Panc1 (cell line): ENCODE data around the gene INPPL1. TPM values are rescaled to one million over a fixed set of nuclear protein-coding genes. Genes with fewer than 3 reads are reported as not detected.
A peak's percentile ranks its signal among the peaks of the same experiment; 100 is the strongest.

Source experiments
- ATAC-seq: fragments of 200-7000 bp; cut with Tn5 transposase; 2 replicates; pipeline ENCODE4 v1.9.1; 2020; ENCODE audit warnings: mild to moderate bottlenecking, moderate library complexity
- BruUV-seq: library from RNA; stranded (reverse); fragments of 400-500 nt; replicated peaks from 2 replicates; lab custom pipeline; 2021; lab: Mats Ljungman, UMichigan
- CTCF ChIA-PET: fragments of 300-600 bp; sonication (Branson Sonifier 250); formaldehyde crosslinking; loops from one replicate; lab custom pipeline; 2022; ENCODE audit warnings: antibody characterized with exemption; lab: Charles Lee
- POLR2A ChIA-PET: fragments of 300-600 bp; sonication (Branson Sonifier 250); formaldehyde crosslinking; loops from one replicate; lab custom pipeline; 2022; ENCODE audit warnings: antibody characterized with exemption; lab: Charles Lee
- DNase-seq: peaks from one replicate; pipeline ENCODE4 v3.0.0-alpha.2; 2010; ENCODE audit warnings: low read depth, low spot score
- H3K27ac ChIP-seq: 2 replicates; pipeline ENCODE4 v1.5.1; 2011; ENCODE audit warnings: mild to moderate bottlenecking, low read length, inconsistent platforms
- H3K27me3 ChIP-seq: fragments of 200-500 bp; sonication (Bioruptor generic); 2 replicates; pipeline ENCODE4 v1.6.0; 2014; ENCODE audit warnings: low read length, inconsistent platforms; ENCODE audit not compliant: control insufficient read depth, insufficient read depth
- H3K36me3 ChIP-seq: fragments of 200-500 bp; sonication (Bioruptor generic); 2 replicates; pipeline ENCODE4 v1.5.1; 2014; ENCODE audit warnings: inconsistent platforms, mild to moderate bottlenecking, low read length, moderate library complexity; ENCODE audit not compliant: control insufficient read depth, insufficient read depth
- H3K4me1 ChIP-seq: 2 replicates; pipeline ENCODE4 v1.5.1; 2011; ENCODE audit warnings: inconsistent platforms, mild to moderate bottlenecking, low read length, moderate library complexity; ENCODE audit not compliant: control insufficient read depth, insufficient read depth
- H3K4me3 ChIP-seq, 2 experiments: 2 replicates each; pipeline ENCODE4 v1.5.1; 2011 to 2012; ENCODE audit warnings: low read depth in 2 of 2, low read length in 2 of 2, mild to moderate bottlenecking in 2 of 2, inconsistent platforms in 1 of 2, moderate library complexity in 1 of 2
- H3K9me3 ChIP-seq: fragments of 200-500 bp; sonication (Bioruptor generic); 2 replicates; pipeline ENCODE4 v1.5.1; 2014; ENCODE audit warnings: low read depth, mild to moderate bottlenecking, inconsistent platforms, low read length, moderate library complexity; ENCODE audit not compliant: control insufficient read depth, insufficient read depth
- POLR2AphosphoS5 ChIP-seq: IDR thresholded peaks from 2 replicates; pipeline ENCODE4 v1.6.1; 2012; ENCODE audit warnings: mild to moderate bottlenecking, low read depth, low read length, moderate library complexity
- SIN3A ChIP-seq: IDR thresholded peaks from 2 replicates; pipeline ENCODE4 v1.6.1; 2012; ENCODE audit warnings: low read depth, mild to moderate bottlenecking, low read length, moderate library complexity, borderline replicate concordance; ENCODE audit not compliant: insufficient read depth
- TCF7L2 ChIP-seq: IDR thresholded peaks from 2 replicates; pipeline ENCODE4 v1.6.1; 2011; ENCODE audit warnings: mild to moderate bottlenecking, low read depth, low read length, inconsistent platforms
- in situ Hi-C: cut with HindIII; loops from 2 replicates; pipeline ENCODE4 v1.10.0; 2016; ENCODE audit warnings: low sequenced_read_pairs, low pct_unique_long_range_greater_than_20kb
- intact Hi-C: fragments of 100-400 bp; cut with micrococcal nuclease; formaldehyde crosslinking; loops from one replicate; pipeline ENCODE4 v1.10.0; 2022; ENCODE audit not compliant: unreplicated experiment
- total RNA-seq: library from RNA; stranded (reverse); gene quantifications from one replicate; pipeline ENCODE4 v1.2.1, GENCODE V29; 2021; ENCODE audit not compliant: unreplicated experiment
- TF ChIP-seq, protein P1 (sequence below), 2 experiments: IDR thresholded peaks; 2 replicates each; pipeline ENCODE4 v1.6.1; 2011 to 2012; ENCODE audit warnings: low read depth in 2 of 2, control low read depth in 1 of 2, low read length in 1 of 2, mild to moderate bottlenecking in 1 of 2, moderate library complexity in 1 of 2; ENCODE audit not compliant: insufficient read depth in 1 of 2
- TF ChIP-seq, protein P2 (sequence below): fragments of 450-650 bp; IDR thresholded peaks from 2 replicates; pipeline ENCODE4 v1.5.1; 2017; ENCODE audit warnings: mild to moderate bottlenecking

INPPL1 gene
- total RNA-seq, 1 experiment from 2014 or later: 298 TPM

DNA sequence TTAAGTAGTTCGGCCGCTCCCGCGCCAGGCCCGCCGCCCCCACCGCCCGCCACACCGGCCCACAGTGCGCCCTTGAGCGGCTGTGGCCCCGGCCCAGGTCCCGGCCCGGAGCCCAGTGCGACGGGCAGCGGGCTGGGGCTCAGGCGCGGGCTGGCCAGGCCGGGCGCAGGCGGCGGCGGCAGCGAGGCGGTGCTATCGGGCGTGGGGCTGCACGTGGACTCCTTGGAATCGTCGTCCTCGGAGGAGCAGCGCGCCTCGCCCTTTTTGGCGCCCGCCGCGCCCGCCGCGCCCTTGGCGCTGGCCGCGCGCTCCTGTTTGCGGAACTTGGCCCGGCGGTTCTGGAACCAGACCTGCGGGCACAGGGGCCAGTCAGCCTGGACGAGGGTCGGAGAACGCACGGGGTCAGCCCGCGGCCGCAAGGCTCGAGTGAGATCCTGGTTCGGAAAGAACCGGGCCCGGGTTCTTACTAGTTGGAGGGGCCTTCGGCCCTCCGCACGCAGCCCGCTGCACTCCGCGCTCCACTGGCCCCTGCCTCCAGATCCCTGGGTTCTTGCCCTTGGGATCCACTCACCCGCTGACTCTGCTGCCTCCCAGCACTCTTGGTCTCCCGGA, 15.4 kb downstream of the INPPL1 start:
- ChIA-PET CTCF (interaction anchor here (1.2 kb wide), 1 partner anchor 191 kb away, joined by 4 read pairs; no protein-coding TSS in a partner anchor), POLR2A (no interaction called here)
- in situ Hi-C loops (no loop called here), intact Hi-C loops (no loop called here)
- peak overlapping the region; percentile 28 to 46 for H3K4me3 ChIP-seq
- ATAC-seq (peak; percentile 63), DNase-seq (no peak)
- peak overlapping the region; percentile 60; the same call in 1 of the 2 replicates for H3K27ac ChIP-seq
- H3K27me3 ChIP-seq: no peaks in the 10 kb centered on the region
- peaks cover 5% of the 10 kb centered on the region for H3K36me3 ChIP-seq
- H3K9me3 ChIP-seq: no peaks in the 10 kb centered on the region
- H3K4me1 ChIP-seq: peaks cover 15% of the 10 kb centered on the region
- BruUV-seq: no TSS peak
- TF ChIP-seq SIN3A: peak; percentile 72; the same call in 1 of the 2 replicates
- TF ChIP-seq, protein P1, sequence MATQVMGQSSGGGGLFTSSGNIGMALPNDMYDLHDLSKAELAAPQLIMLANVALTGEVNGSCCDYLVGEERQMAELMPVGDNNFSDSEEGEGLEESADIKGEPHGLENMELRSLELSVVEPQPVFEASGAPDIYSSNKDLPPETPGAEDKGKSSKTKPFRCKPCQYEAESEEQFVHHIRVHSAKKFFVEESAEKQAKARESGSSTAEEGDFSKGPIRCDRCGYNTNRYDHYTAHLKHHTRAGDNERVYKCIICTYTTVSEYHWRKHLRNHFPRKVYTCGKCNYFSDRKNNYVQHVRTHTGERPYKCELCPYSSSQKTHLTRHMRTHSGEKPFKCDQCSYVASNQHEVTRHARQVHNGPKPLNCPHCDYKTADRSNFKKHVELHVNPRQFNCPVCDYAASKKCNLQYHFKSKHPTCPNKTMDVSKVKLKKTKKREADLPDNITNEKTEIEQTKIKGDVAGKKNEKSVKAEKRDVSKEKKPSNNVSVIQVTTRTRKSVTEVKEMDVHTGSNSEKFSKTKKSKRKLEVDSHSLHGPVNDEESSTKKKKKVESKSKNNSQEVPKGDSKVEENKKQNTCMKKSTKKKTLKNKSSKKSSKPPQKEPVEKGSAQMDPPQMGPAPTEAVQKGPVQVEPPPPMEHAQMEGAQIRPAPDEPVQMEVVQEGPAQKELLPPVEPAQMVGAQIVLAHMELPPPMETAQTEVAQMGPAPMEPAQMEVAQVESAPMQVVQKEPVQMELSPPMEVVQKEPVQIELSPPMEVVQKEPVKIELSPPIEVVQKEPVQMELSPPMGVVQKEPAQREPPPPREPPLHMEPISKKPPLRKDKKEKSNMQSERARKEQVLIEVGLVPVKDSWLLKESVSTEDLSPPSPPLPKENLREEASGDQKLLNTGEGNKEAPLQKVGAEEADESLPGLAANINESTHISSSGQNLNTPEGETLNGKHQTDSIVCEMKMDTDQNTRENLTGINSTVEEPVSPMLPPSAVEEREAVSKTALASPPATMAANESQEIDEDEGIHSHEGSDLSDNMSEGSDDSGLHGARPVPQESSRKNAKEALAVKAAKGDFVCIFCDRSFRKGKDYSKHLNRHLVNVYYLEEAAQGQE (IDR thresholded peaks at IDR 0.05; ENCODE audit: insufficient read depth in 1 of 2, low read depth in 2 of 2, low read length in 1 of 2): no peak
- 0 out of 2 replicates have a peak, but pooled peaks have one; percentile 11 for TF ChIP-seq POLR2AphosphoS5
- TF ChIP-seq, protein P2, sequence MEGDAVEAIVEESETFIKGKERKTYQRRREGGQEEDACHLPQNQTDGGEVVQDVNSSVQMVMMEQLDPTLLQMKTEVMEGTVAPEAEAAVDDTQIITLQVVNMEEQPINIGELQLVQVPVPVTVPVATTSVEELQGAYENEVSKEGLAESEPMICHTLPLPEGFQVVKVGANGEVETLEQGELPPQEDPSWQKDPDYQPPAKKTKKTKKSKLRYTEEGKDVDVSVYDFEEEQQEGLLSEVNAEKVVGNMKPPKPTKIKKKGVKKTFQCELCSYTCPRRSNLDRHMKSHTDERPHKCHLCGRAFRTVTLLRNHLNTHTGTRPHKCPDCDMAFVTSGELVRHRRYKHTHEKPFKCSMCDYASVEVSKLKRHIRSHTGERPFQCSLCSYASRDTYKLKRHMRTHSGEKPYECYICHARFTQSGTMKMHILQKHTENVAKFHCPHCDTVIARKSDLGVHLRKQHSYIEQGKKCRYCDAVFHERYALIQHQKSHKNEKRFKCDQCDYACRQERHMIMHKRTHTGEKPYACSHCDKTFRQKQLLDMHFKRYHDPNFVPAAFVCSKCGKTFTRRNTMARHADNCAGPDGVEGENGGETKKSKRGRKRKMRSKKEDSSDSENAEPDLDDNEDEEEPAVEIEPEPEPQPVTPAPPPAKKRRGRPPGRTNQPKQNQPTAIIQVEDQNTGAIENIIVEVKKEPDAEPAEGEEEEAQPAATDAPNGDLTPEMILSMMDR: no peak
- TF ChIP-seq TCF7L2: no peak

DNA sequence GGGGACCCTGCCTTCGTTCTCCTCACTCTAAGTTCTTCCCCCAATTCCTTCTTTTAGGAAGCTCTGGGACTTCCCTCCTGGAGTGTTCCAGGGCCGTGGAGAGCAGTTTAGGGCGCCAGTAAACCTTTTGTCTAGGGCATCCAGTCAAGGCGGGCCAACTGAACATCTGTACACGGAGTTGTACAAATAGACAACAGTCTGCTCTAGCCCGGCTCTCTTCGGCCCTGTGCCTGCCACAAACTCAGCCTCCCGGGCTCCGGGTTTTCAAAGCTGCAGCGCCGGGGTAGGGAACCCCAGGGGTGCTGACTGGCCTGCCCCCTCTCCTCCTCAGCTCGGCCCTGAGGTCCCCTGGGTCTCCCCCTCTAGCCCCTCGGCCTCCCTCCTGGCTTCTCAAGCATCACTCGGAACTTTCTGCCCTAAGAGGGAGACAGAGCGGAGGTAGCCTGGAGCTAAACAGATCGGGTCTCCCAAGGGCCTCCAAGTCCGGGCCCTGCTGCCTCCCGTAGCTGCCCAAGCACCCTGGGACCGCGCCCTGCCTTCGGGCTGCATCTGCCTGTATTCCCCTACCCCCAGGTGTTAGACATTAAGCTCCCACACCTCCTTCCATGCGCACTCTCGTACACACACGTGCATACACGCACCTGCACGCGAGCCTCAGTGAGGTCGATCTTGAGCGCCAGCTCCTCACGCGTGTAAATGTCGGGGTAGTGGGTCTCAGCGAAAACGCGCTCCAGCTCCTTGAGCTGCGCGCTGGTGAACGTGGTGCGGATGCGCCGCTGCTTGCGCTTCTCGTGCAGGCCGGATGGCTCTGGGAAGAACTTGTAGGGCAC, 16.1 kb downstream of the INPPL1 start:
- intact Hi-C loops (no loop called here), in situ Hi-C loops (no loop called here)
- ChIA-PET POLR2A (no interaction called here), CTCF (interaction anchor here (1.2 kb wide), 1 partner anchor 191 kb away, joined by 4 read pairs; no protein-coding TSS in a partner anchor)
- peak overlapping the region in 1 of 2 experiments; percentile 28; a peak in 1 of 4 replicates for H3K4me3 ChIP-seq
- TF ChIP-seq SIN3A (no peak), TCF7L2 (no peak), POLR2AphosphoS5 (no peak)
- TF ChIP-seq, protein P1 (IDR thresholded peaks at IDR 0.05; ENCODE audit: insufficient read depth in 1 of 2, low read depth in 2 of 2, low read length in 1 of 2): no peak
- TF ChIP-seq, protein P2: no peak
- peaks cover 5% of the 10 kb centered on the region for H3K36me3 ChIP-seq
- peak overlapping the region; percentile 60; the same call in 1 of the 2 replicates for H3K27ac ChIP-seq
- DNase-seq: no peak
- no TSS peak for BruUV-seq
- no peaks in the 10 kb centered on the region for H3K9me3 ChIP-seq
- H3K4me1 ChIP-seq: peaks cover 15% of the 10 kb centered on the region
- no peak for ATAC-seq
- H3K27me3 ChIP-seq: 0 out of 2 replicates have a peak, but pooled peaks cover 2% of the 10 kb centered on the region
